CD4-positive, alpha-beta T cell (primary cell): ENCODE results near the gene CCR3. TPM values are rescaled to one million over a fixed set of nuclear protein-coding genes. Genes with fewer than 3 reads are reported as not detected.
A peak's percentile ranks its signal among the peaks of the same experiment; 100 is the strongest.

Experiments used
- ATAC-seq: fragments of 200-7000 bp; cut with Tn5 transposase; one replicate; pipeline ENCODE4 v1.10.0; 2022; ENCODE audit warnings: mild to moderate bottlenecking; ENCODE audit not compliant: poor library complexity
- CTCF ChIA-PET: fragments of 350-600 bp; sonication (Branson Sonifier 250); formaldehyde crosslinking; loops from one replicate; lab custom pipeline; 2021; ENCODE audit warnings: antibody characterized with exemption, inconsistent platforms; lab: Charles Lee
- POLR2A ChIA-PET: fragments of 350-600 bp; sonication (Branson Sonifier 250); formaldehyde crosslinking; loops from one replicate; lab custom pipeline; 2021; ENCODE audit warnings: antibody characterized with exemption, inconsistent platforms; lab: Charles Lee
- DNase-seq, 14 experiments: peaks; one replicate each; pipeline ENCODE4 v3.0.0-alpha.2; 2013 to 2020; ENCODE audit warnings: mixed read lengths in 2 of 14
- H3K27ac ChIP-seq, 2 donors: one replicate each; pipeline versions ENCODE4 v1.5.1 to v1.7.0; 2013; ENCODE audit warnings: low read length in 2 of 2, low read depth in 1 of 2, mild to moderate bottlenecking in 1 of 2
- H3K27me3 ChIP-seq, 2 experiments: 1 replicate in 1 of 2; 2 replicates in 1 of 2; pipeline versions ENCODE4 v1.6.1 to v1.7.0; 2013; ENCODE audit warnings: low read length in 2 of 2, control low read depth in 1 of 2, mild to moderate bottlenecking in 1 of 2, moderate library complexity in 1 of 2; ENCODE audit not compliant: insufficient read depth in 2 of 2, control insufficient read depth in 1 of 2
- H3K36me3 ChIP-seq: one replicate; pipeline ENCODE4 v1.6.1; 2013; ENCODE audit warnings: low read length, control low read depth; ENCODE audit not compliant: insufficient read depth
- H3K4me1 ChIP-seq: one replicate; pipeline ENCODE4 v1.6.1; 2013; ENCODE audit warnings: low read length, control low read depth; ENCODE audit not compliant: insufficient read depth
- H3K4me3 ChIP-seq: one replicate; pipeline ENCODE4 v1.5.1; 2013; ENCODE audit warnings: mild to moderate bottlenecking, low read length, moderate library complexity
- H3K9me3 ChIP-seq, 2 experiments: 1 replicate in 1 of 2; 2 replicates in 1 of 2; pipeline versions ENCODE4 v1.6.1 to v1.7.0; 2013; ENCODE audit warnings: low read length in 2 of 2, mild to moderate bottlenecking in 2 of 2, control low read depth in 1 of 2, moderate library complexity in 1 of 2; ENCODE audit not compliant: control insufficient read depth in 1 of 2, insufficient read depth in 1 of 2
- H3K27ac Mint-ChIP-seq: one replicate; pipeline ENCODE4 v1.8.0; 2020; ENCODE audit warnings: mixed read lengths
- H3K27me3 Mint-ChIP-seq: one replicate; pipeline ENCODE4 v1.8.0; 2021; ENCODE audit warnings: mixed read lengths
- H3K36me3 Mint-ChIP-seq: one replicate; pipeline ENCODE4 v1.8.0; 2021; ENCODE audit warnings: low read depth, mixed read lengths
- H3K4me1 Mint-ChIP-seq: one replicate; pipeline ENCODE4 v1.8.0; 2021; ENCODE audit warnings: low read depth, mixed read lengths
- H3K4me3 Mint-ChIP-seq: one replicate; pipeline ENCODE4 v1.8.0; 2020; ENCODE audit warnings: mild to moderate bottlenecking, mixed read lengths
- H3K9me3 Mint-ChIP-seq: one replicate; pipeline ENCODE4 v1.8.0; 2020; ENCODE audit warnings: mixed read lengths
- intact Hi-C, 2 experiments: fragments of 100-400 bp; cut with DNase I in 1 of 2; cut with micrococcal nuclease in 1 of 2; formaldehyde crosslinking; loops; one replicate each; pipeline versions ENCODE4 v1.15.1 to v1.9.0; 2023 to 2025; cut with DNase I, micrococcal nuclease
- total RNA-seq, 174 experiments: library from RNA in 2 of 174; stranded (reverse) in 2 of 174; gene quantifications; one replicate each; pipeline ENCODE4 v1.2.3 and lab custom pipeline; 2021 to 2026
- TF ChIP-seq, protein P1 (sequence below): fragments of 200-600 bp; IDR thresholded peaks from one replicate; pipeline ENCODE4 v1.8.0; 2022; ENCODE audit warnings: antibody characterized with exemption, mild to moderate bottlenecking

The CCR3 gene
- total RNA-seq, 2 experiments from 2014 or later, result not detected

DNA sequence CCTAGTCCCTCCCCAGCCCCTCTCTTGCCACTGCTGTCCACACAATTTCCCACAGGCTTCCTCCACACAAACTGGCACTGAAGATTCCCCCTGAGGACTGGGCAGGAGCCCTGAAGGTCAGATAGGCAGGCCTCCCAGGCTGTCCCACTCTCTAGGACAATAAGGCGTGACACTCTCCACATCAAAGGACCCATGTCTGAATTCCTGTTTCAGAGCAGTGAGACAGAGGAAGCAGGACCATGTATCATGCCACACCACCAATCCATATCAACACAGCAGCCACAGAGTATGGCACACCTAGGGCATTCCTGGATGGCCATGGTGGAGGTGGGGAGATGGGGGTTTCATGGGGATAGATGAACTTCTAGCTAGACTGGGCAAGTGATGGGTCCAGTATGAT lies 20.3 kb upstream of the CCR3 start:
- Histone ChIP-seq H3K9me3 (no peaks in the 10 kb centered on the region), H3K27me3 (no peaks in the 10 kb centered on the region), H3K36me3 (no peaks in the 10 kb centered on the region), H3K27ac (no peak overlapping the region), H3K4me1 (peaks cover 3% of the 10 kb centered on the region), H3K4me3 (no peak overlapping the region)
- H3K9me3 Mint-ChIP-seq, result peaks cover 2% of the 10 kb centered on the region
- H3K36me3 Mint-ChIP-seq, result no peaks in the 10 kb centered on the region
- H3K27me3 Mint-ChIP-seq, result no peaks in the 10 kb centered on the region
- no peak overlapping the region for H3K27ac Mint-ChIP-seq
- no peak overlapping the region for H3K4me3 Mint-ChIP-seq
- no peaks in the 10 kb centered on the region for H3K4me1 Mint-ChIP-seq
- no peak for ATAC-seq
- intact Hi-C loops, result no loop called here
- TF ChIP-seq, protein P1, sequence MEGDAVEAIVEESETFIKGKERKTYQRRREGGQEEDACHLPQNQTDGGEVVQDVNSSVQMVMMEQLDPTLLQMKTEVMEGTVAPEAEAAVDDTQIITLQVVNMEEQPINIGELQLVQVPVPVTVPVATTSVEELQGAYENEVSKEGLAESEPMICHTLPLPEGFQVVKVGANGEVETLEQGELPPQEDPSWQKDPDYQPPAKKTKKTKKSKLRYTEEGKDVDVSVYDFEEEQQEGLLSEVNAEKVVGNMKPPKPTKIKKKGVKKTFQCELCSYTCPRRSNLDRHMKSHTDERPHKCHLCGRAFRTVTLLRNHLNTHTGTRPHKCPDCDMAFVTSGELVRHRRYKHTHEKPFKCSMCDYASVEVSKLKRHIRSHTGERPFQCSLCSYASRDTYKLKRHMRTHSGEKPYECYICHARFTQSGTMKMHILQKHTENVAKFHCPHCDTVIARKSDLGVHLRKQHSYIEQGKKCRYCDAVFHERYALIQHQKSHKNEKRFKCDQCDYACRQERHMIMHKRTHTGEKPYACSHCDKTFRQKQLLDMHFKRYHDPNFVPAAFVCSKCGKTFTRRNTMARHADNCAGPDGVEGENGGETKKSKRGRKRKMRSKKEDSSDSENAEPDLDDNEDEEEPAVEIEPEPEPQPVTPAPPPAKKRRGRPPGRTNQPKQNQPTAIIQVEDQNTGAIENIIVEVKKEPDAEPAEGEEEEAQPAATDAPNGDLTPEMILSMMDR, result no peak
- CTCF ChIA-PET, result no interaction called here
- POLR2A ChIA-PET, result no interaction called here
- peak in 1 of 14 experiments; percentile 14 for DNase-seq

- CTCF ChIA-PET, result no interaction called here
- POLR2A ChIA-PET, result no interaction called here
- TF ChIP-seq, protein P1, result no peak
Measured at GRCh38 chr3:46222435-46223161, 19.7 kb upstream of the CCR3 start.

DNA sequence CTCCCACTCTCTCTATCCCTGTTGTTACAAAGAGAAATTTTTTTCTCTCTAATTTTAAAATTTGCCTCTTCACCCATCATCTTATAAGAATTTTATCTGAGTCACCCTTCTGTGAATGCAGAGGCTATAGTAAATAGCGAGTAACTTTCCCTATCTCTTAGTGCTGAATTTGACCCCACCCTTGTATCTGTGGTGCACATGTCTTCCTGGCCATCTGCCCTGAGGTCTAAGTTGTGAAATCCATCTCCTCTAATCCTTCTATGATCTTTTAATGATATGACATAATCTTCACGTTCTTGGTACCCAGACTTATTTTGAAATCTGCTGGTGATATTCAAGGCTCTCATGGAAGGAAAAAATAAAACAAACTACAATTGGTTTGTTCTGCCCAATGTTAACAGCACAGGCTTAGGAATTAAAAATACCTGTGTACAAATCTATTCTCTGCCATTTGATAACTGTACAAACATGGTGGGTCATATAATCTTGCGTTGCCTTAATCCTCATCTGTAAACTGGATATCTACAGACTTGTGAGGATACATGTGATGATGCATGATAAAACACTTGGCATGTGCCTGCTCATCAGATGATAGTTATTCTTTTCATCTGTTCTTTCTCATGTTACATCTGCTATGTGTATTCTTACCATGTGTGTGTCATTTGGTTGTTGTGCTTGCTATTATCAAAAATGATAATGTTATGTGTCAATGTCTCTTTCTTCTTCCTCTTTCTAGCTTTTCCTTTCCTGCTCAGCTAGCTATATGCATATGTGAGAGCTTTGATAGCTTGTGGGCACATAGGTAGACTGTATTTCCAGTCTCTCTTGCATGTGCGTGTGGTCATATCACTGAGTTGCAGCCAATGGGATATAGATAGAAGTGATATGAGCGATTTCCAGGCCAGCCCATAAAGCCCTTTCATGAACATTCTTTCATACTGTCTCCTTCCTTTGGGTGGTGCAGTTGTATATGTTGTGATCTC lies 13.7 kb upstream of the CCR3 start:
- Histone ChIP-seq H3K9me3 (no peaks in the 10 kb centered on the region), H3K27me3 (no peaks in the 10 kb centered on the region), H3K4me1 (no peaks in the 10 kb centered on the region), H3K27ac (no peak overlapping the region), H3K4me3 (no peak overlapping the region), H3K36me3 (no peaks in the 10 kb centered on the region)
- Mint-ChIP-seq H3K27me3 (peaks cover 7% of the 10 kb centered on the region), H3K9me3 (peaks cover 2% of the 10 kb centered on the region), H3K4me3 (no peak overlapping the region), H3K36me3 (no peaks in the 10 kb centered on the region), H3K4me1 (no peaks in the 10 kb centered on the region), H3K27ac (no peak overlapping the region)
- ChIA-PET POLR2A (no interaction called here), CTCF (no interaction called here)
- ATAC-seq (no peak), DNase-seq (peak in 1 of 14 experiments; percentile 36)
- TF ChIP-seq, protein P1, result no peak
- intact Hi-C loops, result no loop called here

More at GRCh38 chr3:46222435-46223161, 19.7 kb upstream of the CCR3 start:
- ATAC-seq (no peak), DNase-seq (peak in 3 of 14 experiments; percentile 17 to 57 (median 45))
- no peak overlapping the region for H3K4me3 ChIP-seq
- Mint-ChIP-seq H3K9me3 (peaks cover 2% of the 10 kb centered on the region), H3K4me3 (no peak overlapping the region), H3K27me3 (no peaks in the 10 kb centered on the region), H3K36me3 (no peaks in the 10 kb centered on the region), H3K4me1 (no peaks in the 10 kb centered on the region), H3K27ac (no peak overlapping the region)
- intact Hi-C loops, result no loop called here
- no peaks in the 10 kb centered on the region for H3K27me3 ChIP-seq
- H3K36me3 ChIP-seq, result no peaks in the 10 kb centered on the region
- H3K27ac ChIP-seq, result no peak overlapping the region
- no peaks in the 10 kb centered on the region for H3K9me3 ChIP-seq
- H3K4me1 ChIP-seq, result peaks cover 3% of the 10 kb centered on the region
